B cell (primary cell): ENCODE data around the gene RAE1. TPM values are rescaled to one million over a fixed set of nuclear protein-coding genes. Genes with fewer than 3 reads are reported as not detected.

Experiments used
- ATAC-seq: fragments of 200-7000 bp; cut with Tn5 transposase; one replicate; pipeline ENCODE4 v1.10.0; 2021; ENCODE audit warnings: low read depth, mild to moderate bottlenecking, moderate number of reproducible peaks, moderate library complexity
- CTCF ChIA-PET: fragments of 350-600 bp; sonication (Branson Sonifier 250); formaldehyde crosslinking; loops from one replicate; lab custom pipeline; 2021; ENCODE audit warnings: antibody characterized with exemption, inconsistent platforms; lab: Charles Lee
- POLR2A ChIA-PET: fragments of 350-600 bp; sonication (Branson Sonifier 250); formaldehyde crosslinking; loops from one replicate; lab custom pipeline; 2021; ENCODE audit warnings: antibody characterized with exemption; lab: Charles Lee
- DNase-seq: peaks from one replicate; pipeline ENCODE4 v3.0.0; 2013
- H2AFZ ChIP-seq: 2 replicates; pipeline ENCODE4 v1.6.1; 2012; ENCODE audit warnings: mild to moderate bottlenecking, low read depth, low read length; ENCODE audit not compliant: insufficient read depth, poor library complexity, severe bottlenecking
- H3K27ac ChIP-seq, 2 donors: 1 replicate in 1 of 2; 2 replicates in 1 of 2; pipeline ENCODE4 v1.5.1; 2012 to 2013; ENCODE audit warnings: low read length in 2 of 2, mild to moderate bottlenecking in 2 of 2, moderate library complexity in 1 of 2
- H3K27me3 ChIP-seq, 4 experiments: fragments of 200-600 bp in 1 of 4; sonication (generic) in 1 of 4; replicated peaks in 1 of 4; 1 replicate in 2 of 4; 2 replicates in 2 of 4; pipeline versions ENCODE4 v1.6.1 to v1.7.0; 2013 to 2016; ENCODE audit warnings: low read length in 3 of 4, mild to moderate bottlenecking in 2 of 4, mixed read lengths in 1 of 4, moderate library complexity in 1 of 4; ENCODE audit not compliant: insufficient read depth in 4 of 4, control insufficient read depth in 3 of 4; ENCODE audit errors: control extremely low read depth in 1 of 4
- H3K36me3 ChIP-seq, 2 experiments: replicated peaks in 1 of 2; 1 replicate in 1 of 2; 2 replicates in 1 of 2; pipeline versions ENCODE4 v1.6.1 to v1.7.1; 2013; ENCODE audit warnings: low read length in 1 of 2; ENCODE audit not compliant: insufficient read depth in 2 of 2, control insufficient read depth in 1 of 2; ENCODE audit errors: control extremely low read depth in 1 of 2, extremely low read depth in 1 of 2
- H3K4me1 ChIP-seq, 2 donors: fragments of 200-600 bp in 1 of 2; sonication (generic) in 1 of 2; 1 replicate in 1 of 2; 2 replicates in 1 of 2; pipeline versions ENCODE4 v1.5.1 to v1.6.1; 2013 to 2017; ENCODE audit warnings: low read length in 2 of 2; ENCODE audit not compliant: control insufficient read depth in 2 of 2, insufficient read depth in 2 of 2
- H3K4me2 ChIP-seq: replicated peaks from 2 replicates; pipeline ENCODE3; 2012; ENCODE audit warnings: mild to moderate bottlenecking, low read depth, low read length; ENCODE audit not compliant: poor library complexity, severe bottlenecking
- H3K4me3 ChIP-seq, 5 experiments: fragments of 200-600 bp in 1 of 5; sonication (generic) in 1 of 5; 1 replicate in 3 of 5; 2 replicates in 2 of 5; pipeline versions ENCODE4 v1.5.1 to v1.7.0; 2011 to 2016; ENCODE audit warnings: low read length in 4 of 5, mild to moderate bottlenecking in 4 of 5, low read depth in 2 of 5, control low read depth in 1 of 5, moderate library complexity in 1 of 5; ENCODE audit not compliant: insufficient read depth in 1 of 5; ENCODE audit errors: control extremely low read depth in 1 of 5, extremely low read depth in 1 of 5
- H3K79me2 ChIP-seq: fragments of 200-600 bp; sonication (generic); one replicate; pipeline ENCODE4 v1.6.0; 2016; ENCODE audit warnings: low read length; ENCODE audit not compliant: control insufficient read depth, insufficient read depth
- H3K9ac ChIP-seq: fragments of 200-600 bp; sonication (generic); 2 replicates; pipeline ENCODE4 v1.6.1; 2017; ENCODE audit warnings: mild to moderate bottlenecking, low read length, moderate library complexity
- H3K9me3 ChIP-seq, 3 donors: one replicate each; pipeline versions ENCODE4 v1.6.1 to v1.7.1; 2013; ENCODE audit warnings: low read length in 2 of 3; ENCODE audit not compliant: control insufficient read depth in 2 of 3, insufficient read depth in 1 of 3; ENCODE audit errors: control extremely low read depth in 1 of 3
- H4K20me1 ChIP-seq: 2 replicates; pipeline ENCODE4 v1.6.0; 2012; ENCODE audit warnings: mild to moderate bottlenecking, low read length; ENCODE audit not compliant: insufficient read depth, control insufficient read depth, poor library complexity, severe bottlenecking
- H3K27ac Mint-ChIP-seq: one replicate; pipeline ENCODE4 v1.8.0; 2021; ENCODE audit warnings: mixed read lengths
- H3K27me3 Mint-ChIP-seq: one replicate; pipeline ENCODE4 v1.8.0; 2021; ENCODE audit warnings: mixed read lengths
- H3K4me1 Mint-ChIP-seq: one replicate; pipeline ENCODE4 v1.8.0; 2021; ENCODE audit warnings: mixed read lengths
- H3K4me3 Mint-ChIP-seq: one replicate; pipeline ENCODE4 v1.8.0; 2021; ENCODE audit warnings: mixed read lengths
- H3K9me3 Mint-ChIP-seq: one replicate; pipeline ENCODE4 v1.8.0; 2022; ENCODE audit warnings: mixed read lengths; ENCODE audit not compliant: insufficient read depth
- EZH2 ChIP-seq: IDR thresholded peaks from 2 replicates; pipeline ENCODE4 v1.6.1; 2012; ENCODE audit warnings: borderline replicate concordance, low read depth, mild to moderate bottlenecking, moderate library complexity, low read length; ENCODE audit not compliant: insufficient read depth, poor library complexity, severe bottlenecking
- WGBS: methylation state at CpG from one replicate; pipeline ENCODE4 v1.1.5; 2013; ENCODE audit warnings: missing lambda C conversion rate; ENCODE audit not compliant: insufficient coverage; 5-methylcytosine and 5-hydroxymethylcytosine counted together
- intact Hi-C: fragments of 100-400 bp; cut with micrococcal nuclease; formaldehyde crosslinking; loops from one replicate; pipeline ENCODE4 v1.10.0; 2022
- polyA plus RNA-seq: library from polyadenylated mRNA; depleted of rRNA; stranded (reverse); fragments of >200 nt; gene quantifications from 2 replicates; pipeline ENCODE4 v1.2.3, GENCODE V29; 2012
- total RNA-seq, 2 donors: library from RNA; stranded (reverse); fragments of 120-200 nt in 1 of 2; gene quantifications; 1 replicate in 1 of 2; 2 replicates in 1 of 2; pipeline versions ENCODE4 v1.2.3 to v1.2.4, GENCODE V29; 2013 to 2022
- TF ChIP-seq, protein P1 (sequence below): fragments of 200-600 bp; IDR thresholded peaks from one replicate; pipeline ENCODE4 v1.8.0; 2022; ENCODE audit warnings: antibody characterized with exemption, mild to moderate bottlenecking

Gene RAE1
- total and polyA plus RNA-seq, 2 donors (not counting 1 experiment from before 2014, with no cell fraction given), result 32.6 to 33.3 TPM

DNA sequence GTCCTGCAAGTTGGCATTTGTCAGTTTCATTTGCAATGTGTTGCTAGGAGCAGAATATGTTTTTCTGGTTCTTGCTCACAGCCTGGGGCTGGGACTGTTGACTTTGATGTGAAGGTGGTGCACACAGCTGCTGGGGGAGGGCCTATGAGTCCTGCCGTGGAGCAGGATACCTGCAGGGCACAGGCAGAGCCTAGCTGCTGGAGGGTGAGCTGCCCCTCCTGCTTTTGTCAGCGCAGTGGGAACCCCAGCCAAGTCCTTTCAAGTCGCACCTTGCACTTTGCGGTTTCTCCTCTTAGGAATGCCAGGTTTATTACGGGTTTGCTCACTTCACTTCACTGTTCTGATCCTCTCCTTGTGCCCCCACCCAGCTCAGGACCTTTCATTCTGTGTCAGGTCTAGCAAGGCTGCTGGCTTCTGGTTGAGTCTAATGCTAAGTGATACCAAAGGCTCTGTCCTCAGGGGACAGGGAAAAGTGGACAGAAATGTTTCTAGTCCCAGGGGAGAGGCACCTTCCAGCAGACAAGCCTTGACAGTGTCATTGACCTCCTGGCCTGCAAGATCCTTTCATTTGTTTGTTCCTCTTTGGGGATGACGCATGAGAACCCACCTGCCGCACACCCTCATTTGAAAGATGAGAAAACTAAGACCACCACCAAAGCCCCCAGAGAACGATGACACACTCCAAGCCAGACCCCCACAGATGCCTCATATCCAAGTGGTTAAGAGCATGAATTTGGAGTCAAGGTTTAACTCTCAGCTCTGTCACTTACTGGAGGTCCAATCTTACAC is 24.2 kb upstream of the RAE1 start:
- no peak overlapping the region for H3K4me3 ChIP-seq
- H3K9me3 ChIP-seq, result peaks cover 0 to 6% (median 0%) of the 10 kb centered on the region in 3 donors
- Mint-ChIP-seq H3K4me3 (no peak overlapping the region), H3K4me1 (no peaks in the 10 kb centered on the region), H3K27ac (no peak overlapping the region), H3K27me3 (peaks cover 54% of the 10 kb centered on the region), H3K9me3 (no peaks in the 10 kb centered on the region)
- H3K36me3 ChIP-seq, result no peaks in the 10 kb centered on the region
- ATAC-seq, result no peak
- no peak for DNase-seq
- H3K4me1 ChIP-seq, result no peaks in the 10 kb centered on the region
- intact Hi-C loops, result no loop called here
- WGBS, result 42% methylated on average over 5 of the region's 8 CpGs
- H3K79me2 ChIP-seq, result no peaks in the 10 kb centered on the region
- no peak overlapping the region for H3K4me2 ChIP-seq
- no peak overlapping the region for H3K27ac ChIP-seq
- H3K9ac ChIP-seq, result no peak overlapping the region
- no peaks in the 10 kb centered on the region for H4K20me1 ChIP-seq
- TF ChIP-seq, protein P1, sequence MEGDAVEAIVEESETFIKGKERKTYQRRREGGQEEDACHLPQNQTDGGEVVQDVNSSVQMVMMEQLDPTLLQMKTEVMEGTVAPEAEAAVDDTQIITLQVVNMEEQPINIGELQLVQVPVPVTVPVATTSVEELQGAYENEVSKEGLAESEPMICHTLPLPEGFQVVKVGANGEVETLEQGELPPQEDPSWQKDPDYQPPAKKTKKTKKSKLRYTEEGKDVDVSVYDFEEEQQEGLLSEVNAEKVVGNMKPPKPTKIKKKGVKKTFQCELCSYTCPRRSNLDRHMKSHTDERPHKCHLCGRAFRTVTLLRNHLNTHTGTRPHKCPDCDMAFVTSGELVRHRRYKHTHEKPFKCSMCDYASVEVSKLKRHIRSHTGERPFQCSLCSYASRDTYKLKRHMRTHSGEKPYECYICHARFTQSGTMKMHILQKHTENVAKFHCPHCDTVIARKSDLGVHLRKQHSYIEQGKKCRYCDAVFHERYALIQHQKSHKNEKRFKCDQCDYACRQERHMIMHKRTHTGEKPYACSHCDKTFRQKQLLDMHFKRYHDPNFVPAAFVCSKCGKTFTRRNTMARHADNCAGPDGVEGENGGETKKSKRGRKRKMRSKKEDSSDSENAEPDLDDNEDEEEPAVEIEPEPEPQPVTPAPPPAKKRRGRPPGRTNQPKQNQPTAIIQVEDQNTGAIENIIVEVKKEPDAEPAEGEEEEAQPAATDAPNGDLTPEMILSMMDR, result no peak
- TF ChIP-seq EZH2, result no peak
- H3K27me3 ChIP-seq, result peaks cover 0 to 17% (median 12%) of the 10 kb centered on the region in 4 experiments
- POLR2A ChIA-PET, result no interaction called here
- H2AFZ ChIP-seq, result no peak overlapping the region
- CTCF ChIA-PET, result interaction anchor here (1.4 kb wide), 1 partner anchor 21 kb away, joined by 3 read pairs; no protein-coding TSS in a partner anchor

DNA sequence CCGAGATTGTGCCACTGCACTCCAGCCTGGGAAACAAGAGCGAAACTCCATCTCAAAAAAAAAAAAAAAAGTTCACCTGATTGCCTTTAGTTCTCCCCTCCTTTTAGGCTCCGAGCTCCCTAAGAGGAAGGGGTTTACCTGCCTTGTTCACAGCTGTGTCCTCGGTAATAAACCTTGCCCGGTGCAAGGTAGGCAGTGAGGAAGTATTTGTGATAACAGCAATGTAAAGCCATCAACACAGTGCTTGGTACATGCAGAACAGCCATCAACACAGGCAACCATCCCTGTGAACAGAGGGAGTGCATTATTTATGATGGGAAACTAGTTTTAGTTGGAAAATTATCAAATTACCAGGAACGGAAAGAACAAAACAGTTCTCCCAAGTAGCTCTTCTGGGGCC is 23.2 kb upstream of the RAE1 start:
- H3K9me3 Mint-ChIP-seq, result no peaks in the 10 kb centered on the region
- H3K4me3 Mint-ChIP-seq, result no peak overlapping the region
- TF ChIP-seq EZH2, result no peak
- TF ChIP-seq, protein P1, result no peak
- H3K36me3 ChIP-seq, result no peaks in the 10 kb centered on the region
- H3K27me3 Mint-ChIP-seq, result peaks cover 49% of the 10 kb centered on the region
- ChIA-PET CTCF (no interaction called here), POLR2A (no interaction called here)
- H3K79me2 ChIP-seq, result no peaks in the 10 kb centered on the region
- intact Hi-C loops, result no loop called here
- H3K27ac ChIP-seq, result no peak overlapping the region
- WGBS, result 100% methylated on average over 1 of the region's 6 CpGs
- DNase-seq (no peak), ATAC-seq (no peak)
- H3K27me3 ChIP-seq, result peaks cover 0 to 16% (median 11%) of the 10 kb centered on the region in 4 experiments
- H3K4me1 ChIP-seq, result no peaks in the 10 kb centered on the region
- no peaks in the 10 kb centered on the region for H3K4me1 Mint-ChIP-seq
- H3K9me3 ChIP-seq, result peaks cover 0 to 6% (median 0%) of the 10 kb centered on the region in 3 donors
- no peak overlapping the region for H3K4me3 ChIP-seq
- no peak overlapping the region for H3K9ac ChIP-seq
- H3K27ac Mint-ChIP-seq, result no peak overlapping the region
- H3K4me2 ChIP-seq, result no peak overlapping the region
- no peaks in the 10 kb centered on the region for H4K20me1 ChIP-seq
- no peak overlapping the region for H2AFZ ChIP-seq
